HL-60 (cell line): ENCODE measurements around the gene PDGFA.

Source experiments
- DNase-seq, 2 experiments: peaks; one replicate each; pipeline ENCODE4 v3.0.0-alpha.2; 2010 to 2020; ENCODE audit warnings: low read depth in 1 of 2, low spot score in 1 of 2
- H3K27ac ChIP-seq: fragments of 250-450 bp; sonication (Bioruptor Pico); replicated peaks from 2 replicates; pipeline ENCODE4 v1.5.1; 2020; ENCODE audit warnings: mild to moderate bottlenecking, moderate library complexity
- H3K27me3 ChIP-seq: fragments of 250-450 bp; sonication (Bioruptor Pico); 2 replicates; pipeline ENCODE4 v1.5.1; 2021; ENCODE audit warnings: mild to moderate bottlenecking, moderate library complexity; ENCODE audit not compliant: insufficient read depth, poor library complexity, severe bottlenecking
- H3K4me3 ChIP-seq: replicated peaks from 2 replicates; pipeline ENCODE4 v1.5.1; 2011; ENCODE audit warnings: mild to moderate bottlenecking, control low read depth, low read length; ENCODE audit not compliant: insufficient read depth
- CTCF ChIP-seq: IDR thresholded peaks from one replicate; pipeline ENCODE4 v1.5.1; 2011; ENCODE audit warnings: low read length, control low read depth, inconsistent platforms; ENCODE audit not compliant: insufficient read depth
- GABPA ChIP-seq: IDR thresholded peaks from 2 replicates; pipeline ENCODE4 v1.6.1; 2012; ENCODE audit warnings: low read depth
- POLR2AphosphoS5 ChIP-seq: IDR thresholded peaks from 2 replicates; pipeline ENCODE4 v1.6.1; 2012; ENCODE audit warnings: low read depth
- REST ChIP-seq: IDR thresholded peaks from 2 replicates; pipeline ENCODE4 v1.6.1; 2012; ENCODE audit warnings: low read depth; ENCODE audit not compliant: insufficient replicate concordance
- SPI1 ChIP-seq: IDR thresholded peaks from 2 replicates; pipeline ENCODE4 v1.6.1; 2012; ENCODE audit warnings: low read depth, mild to moderate bottlenecking, borderline replicate concordance

Gene PDGFA

DNA sequence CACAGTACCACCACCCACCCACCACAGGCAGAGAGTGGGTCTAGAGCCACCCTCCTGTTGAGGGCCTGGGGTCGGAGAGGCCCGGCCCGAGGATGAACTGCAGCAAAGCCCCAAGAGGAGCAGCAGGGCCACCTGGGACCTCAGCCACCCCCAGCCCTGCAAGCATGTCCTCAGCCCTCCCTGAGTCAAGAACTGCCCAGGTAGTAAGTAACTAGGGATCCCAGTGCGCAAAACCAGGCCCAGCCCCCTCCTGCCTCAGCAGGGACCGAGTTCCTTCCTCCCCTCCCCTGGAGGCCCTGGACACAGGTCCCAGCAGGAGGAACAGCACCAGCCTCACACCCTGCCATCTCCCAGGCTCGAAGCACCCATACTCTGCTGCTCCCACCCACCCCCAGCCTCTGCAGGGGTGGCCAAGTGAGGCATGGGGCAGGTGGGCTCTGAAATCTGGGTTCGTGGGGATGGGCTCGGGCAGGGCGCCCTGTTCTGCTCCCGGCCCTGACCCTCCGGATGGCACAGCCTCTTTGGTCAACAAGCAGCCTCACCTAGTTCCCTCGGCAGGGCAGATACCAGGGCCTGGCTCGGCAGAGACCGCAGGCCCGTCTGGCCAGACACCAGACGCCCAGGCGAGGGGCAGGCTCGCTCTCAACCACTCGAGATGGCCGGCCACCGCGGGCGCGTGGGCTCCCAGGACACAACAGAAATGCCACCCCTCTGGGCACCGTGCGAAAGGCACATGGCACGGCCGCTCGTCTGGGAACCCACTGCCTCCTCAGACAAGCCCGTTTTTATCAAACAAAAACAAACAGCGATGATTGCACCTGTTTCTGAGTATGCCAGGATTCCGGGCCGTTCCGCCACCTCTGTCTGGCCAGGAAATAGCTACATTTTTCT, 15.2 kb downstream of the PDGFA start:
- TF ChIP-seq GABPA (no peak), REST (no peak), POLR2AphosphoS5 (no peak), SPI1 (no peak), CTCF (no peak)
- Histone ChIP-seq H3K27ac (no peak overlapping the region), H3K27me3 (no peaks in the 10 kb centered on the region), H3K4me3 (no peak overlapping the region)
- no peak for DNase-seq

- Histone ChIP-seq H3K27ac (no peak overlapping the region), H3K27me3 (no peaks in the 10 kb centered on the region), H3K4me3 (no peak overlapping the region)
- no peak for DNase-seq
- TF ChIP-seq SPI1, result no peak
- TF ChIP-seq REST, result no peak
- TF ChIP-seq GABPA, result no peak
- no peak for TF ChIP-seq POLR2AphosphoS5
- no peak for TF ChIP-seq CTCF
Measured at GRCh38 chr7:503575-504111, 16.0 kb downstream of the PDGFA start.

- Histone ChIP-seq H3K27ac (no peak overlapping the region), H3K4me3 (no peak overlapping the region), H3K27me3 (no peaks in the 10 kb centered on the region)
- TF ChIP-seq REST (no peak), CTCF (no peak), GABPA (no peak), SPI1 (no peak), POLR2AphosphoS5 (no peak)
- DNase-seq, result no peak
Measured at GRCh38 chr7:502296-502695, 17.4 kb downstream of the PDGFA start.
